ENCODE results near the gene LAMB1.
"Not testable (repeated sequence)": the region's sequence is repeated elsewhere in the genome, so short reads cannot be mapped to it uniquely, and the experiment has no call there.

Gene LAMB1

DNA sequence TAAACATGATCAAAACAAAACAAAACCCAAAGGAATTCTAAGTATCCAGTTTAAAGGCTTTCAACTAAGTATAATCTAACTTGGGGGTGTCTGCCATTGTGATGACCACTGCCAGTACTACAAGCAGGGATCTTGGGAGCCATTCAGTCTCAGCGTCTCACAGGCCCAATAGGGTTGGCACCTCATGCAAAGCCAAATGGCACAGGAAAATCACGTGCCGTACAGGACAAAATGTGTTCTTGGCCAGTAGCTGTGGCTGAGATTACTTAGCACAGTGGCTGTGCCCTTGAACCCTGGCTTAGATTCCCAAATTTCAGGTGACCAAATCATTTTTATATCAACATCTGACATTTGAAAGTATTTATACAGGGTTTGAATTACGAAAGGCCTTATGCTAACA is 62.0 kb downstream of the LAMB1 start:
- DNase-seq = no peak

DNA sequence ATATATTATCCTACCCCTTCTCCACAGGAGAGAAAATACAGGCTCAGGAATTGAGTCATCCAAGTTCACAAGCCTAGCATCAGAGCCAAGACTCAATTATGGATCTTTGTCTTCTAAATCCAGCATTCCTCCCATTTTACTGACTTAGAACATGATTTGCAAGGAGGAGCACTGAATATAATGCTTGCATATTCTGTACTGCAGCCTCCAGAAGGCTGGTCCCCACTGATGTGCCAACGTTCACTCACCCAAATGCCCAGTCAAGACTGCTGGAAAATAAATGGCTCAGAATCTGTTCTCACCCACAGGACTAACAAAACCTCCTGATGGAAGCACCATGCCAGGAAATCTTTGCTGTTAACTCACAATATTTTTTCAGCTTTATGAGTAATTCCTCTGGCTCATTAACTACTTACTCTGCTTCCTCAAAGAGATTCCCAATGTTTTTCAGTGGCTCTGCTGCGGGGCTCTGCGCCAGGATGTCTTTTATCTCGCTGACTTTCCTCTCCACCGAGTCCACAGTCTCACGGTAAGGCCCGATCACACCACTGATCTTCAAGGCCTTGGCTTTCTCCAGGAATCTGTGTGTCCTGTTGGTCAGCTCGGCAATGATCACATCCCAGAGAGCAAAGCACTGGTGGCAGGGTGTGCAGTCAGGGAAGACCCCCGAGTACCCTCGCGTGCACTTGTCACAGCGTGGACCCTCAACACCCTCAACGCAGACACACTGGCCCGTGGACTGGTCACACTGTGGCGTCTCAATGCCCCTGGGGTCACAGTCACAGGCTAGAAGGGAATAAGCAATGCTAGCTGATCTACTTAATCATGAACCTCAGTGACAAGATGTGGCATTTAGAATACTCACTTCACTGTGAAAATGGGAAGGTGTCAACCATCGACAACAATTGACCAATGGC is 63.1 kb downstream of the LAMB1 start:
- DNase-seq = no peak

DNA sequence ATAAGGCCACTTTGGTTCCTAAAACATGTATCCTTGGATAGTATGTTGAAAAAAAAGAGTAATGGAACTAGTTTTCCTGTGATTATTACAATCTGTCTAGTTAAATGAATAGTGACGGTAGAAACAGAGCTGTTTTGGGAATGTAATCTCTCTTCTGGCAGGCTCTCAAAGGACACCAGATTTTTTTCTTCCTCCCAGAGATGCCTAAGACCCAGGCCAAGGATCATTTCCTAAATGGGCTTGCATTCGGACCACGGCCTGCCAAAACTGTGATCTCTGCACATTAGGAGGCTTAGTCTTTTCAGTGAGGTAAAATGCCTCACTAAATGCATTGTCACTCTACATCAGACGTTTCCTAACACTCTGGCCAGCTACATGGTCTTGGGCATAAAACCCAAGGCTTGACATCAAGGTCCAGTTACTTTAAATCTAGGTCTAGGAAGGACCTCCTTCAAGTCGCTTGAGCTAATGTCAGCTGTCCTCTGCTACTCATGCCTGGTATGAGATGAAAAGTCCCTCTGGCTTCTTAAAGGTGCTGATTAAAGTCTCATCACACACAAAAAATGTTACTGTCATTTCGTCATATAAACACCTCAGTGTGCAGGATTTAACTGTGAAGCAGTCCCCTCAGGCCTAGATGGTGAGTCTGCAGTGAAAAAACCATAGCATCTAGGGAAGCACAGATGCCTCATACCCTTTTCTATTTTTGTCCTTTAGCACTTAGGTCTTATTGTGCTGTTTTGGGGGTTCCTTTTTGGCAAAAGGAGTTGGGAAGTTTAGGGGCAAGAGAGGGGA is 64.3 kb downstream of the LAMB1 start:
- DNase-seq = no peak

DNA sequence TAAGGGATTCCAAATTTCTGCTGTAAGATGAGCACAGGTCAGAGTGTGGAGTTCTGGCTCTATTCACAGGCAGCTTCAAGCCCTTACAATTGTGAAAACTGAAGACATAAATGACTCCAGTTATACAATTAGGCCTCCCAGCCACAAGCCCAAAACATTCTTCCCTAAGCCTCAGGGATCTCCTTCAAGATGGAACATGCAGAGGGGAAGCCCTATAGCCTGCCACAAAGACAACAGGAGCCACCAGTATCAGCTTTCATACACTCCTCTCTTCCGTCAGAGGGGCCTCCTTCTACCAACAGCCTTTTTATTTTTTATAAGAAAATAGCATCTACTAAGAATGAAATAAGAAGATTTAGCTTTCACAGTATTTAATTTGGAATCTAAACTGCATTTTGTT is 65.4 kb downstream of the LAMB1 start:
- no peak for DNase-seq

DNA sequence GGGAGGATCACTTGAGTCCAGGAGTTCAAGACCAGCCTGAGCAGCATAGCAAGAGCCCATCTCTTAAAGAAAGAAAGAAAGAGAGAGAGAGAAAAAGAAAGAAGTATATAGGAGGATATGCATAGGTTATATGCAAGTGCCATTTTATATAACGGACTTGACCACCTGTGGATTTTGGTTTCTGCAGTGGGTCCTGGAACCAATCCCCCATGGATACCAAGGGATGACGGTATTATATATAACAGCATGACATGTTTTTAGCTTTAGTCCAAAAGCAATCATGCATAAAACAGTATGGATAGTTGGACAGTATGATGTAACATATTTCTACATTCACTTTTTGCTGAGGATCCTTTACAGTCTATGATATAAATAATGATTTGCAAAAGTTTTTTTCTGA is 66.6 kb downstream of the LAMB1 start:
- DNase-seq = no peak

DNA sequence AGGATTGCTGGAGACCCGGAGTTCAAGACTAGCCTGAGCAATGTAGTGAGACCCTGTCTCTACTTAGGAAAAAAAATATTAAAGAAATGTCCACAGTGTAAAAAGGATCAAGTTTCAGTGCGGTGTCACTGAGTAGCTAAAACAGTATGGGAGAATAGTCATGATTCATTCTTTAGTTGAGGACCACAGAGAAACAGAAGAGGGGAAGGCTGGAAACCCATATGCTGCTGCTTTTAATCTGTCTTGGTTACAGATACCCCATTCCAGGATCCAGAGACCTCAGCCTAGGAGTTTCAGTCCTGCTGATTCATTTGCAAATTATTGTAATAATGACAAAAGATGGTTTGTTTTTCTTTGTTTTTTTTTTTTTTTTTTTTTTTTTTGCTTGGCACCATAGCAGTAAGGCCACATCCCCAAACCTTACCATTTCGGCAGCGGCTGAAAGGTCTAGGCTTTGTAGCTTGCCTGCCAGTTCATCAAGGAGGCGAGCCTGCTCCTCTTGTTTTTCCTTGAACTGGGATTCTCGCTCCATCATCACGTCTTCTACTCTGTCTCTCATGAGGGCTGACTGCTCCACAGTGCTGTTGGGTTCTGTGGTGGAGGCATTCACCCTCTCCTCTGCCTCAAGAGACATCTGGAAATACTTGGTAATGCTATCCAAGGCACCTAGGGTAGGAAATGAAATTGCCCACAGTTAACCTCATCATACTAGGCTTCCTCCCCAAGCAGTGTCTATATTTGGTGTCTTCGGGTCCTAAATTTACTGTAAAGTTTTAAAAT is 67.8 kb downstream of the LAMB1 start:
- no peak for DNase-seq

DNA sequence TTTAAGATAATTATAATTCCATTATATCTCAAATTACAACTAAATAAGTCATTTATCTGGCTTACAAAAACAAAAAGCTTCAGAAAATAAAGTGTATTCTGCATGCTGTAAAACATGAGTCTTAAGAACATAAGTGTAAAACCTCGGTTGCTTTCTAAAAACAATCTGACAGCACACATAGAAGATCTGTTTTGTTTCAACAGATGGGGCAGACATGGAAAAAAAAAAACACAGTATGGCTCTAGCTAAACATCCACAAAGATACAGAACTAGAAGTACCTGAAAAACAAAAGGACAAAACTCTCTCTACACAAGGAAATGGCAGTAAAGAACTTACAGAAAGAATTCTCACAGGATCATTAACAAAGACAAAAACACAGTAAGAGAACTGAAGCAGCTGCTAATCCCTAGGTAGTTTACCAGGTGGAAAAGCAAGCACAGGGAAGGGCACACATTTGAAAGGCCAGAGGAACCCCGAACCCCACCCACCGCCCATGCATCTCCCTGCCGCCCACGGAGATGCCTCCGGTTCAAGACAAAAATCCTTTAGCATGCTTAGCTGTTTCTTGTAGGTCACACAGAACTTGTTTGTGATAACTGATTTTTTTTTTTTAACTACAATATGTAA is 69.5 kb downstream of the LAMB1 start:
- DNase-seq = no peak

DNA sequence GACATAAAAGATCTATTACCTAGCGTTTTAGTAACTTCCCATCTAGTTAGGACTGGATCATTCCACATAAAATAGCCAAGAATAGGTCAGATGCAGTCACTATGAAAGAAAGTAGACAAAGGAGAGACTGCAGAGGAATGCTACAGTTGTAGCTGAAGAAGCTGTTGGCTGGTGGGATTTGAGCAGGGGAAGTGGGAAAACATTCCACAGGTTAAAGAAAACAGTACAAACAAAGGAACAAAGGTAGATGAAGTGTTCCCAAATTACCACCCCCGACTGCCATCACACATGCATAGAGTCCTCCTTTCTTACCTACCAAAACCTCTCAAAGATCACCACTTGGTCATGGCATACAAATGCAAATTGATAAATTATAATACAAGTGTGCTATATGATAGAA is 70.2 kb downstream of the LAMB1 start:
- no peak for DNase-seq

DNA sequence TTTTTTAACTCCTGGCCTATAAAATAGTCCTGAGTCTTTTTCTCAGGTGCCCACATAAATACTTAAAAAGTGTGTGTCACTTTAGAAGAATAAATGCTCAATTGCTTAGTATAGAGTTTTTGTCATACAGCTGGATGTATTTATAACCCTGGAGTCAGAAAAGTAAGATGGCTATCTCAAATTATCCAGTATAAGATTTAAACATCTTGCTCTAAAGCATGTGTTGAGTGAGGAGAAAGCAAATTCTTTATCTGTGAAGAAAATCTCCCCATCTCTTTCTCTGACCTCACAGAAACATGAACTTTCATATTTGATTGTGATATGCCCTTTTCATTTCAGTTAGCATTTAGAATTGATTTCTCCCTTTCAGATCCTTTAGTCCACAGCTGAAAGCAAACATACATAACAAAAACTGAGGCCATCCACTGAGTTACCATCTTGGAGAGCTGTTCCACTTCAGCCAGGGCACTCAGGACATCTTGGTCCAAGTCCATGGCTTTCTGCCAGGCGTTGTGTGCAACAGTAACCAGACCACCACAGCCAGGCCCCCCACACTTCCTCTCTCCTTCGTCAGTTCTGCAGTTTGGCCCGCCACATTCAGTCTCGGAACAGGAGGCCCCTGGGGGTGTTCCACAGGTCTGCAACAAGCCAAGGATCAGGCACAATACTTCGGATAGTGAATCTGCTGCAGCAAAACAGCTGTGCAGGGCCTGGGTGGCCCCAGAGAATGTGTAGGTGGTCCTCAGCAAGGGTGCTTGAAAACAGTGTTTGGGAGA is 71.0 kb downstream of the LAMB1 start:
- no peak for DNase-seq

DNA sequence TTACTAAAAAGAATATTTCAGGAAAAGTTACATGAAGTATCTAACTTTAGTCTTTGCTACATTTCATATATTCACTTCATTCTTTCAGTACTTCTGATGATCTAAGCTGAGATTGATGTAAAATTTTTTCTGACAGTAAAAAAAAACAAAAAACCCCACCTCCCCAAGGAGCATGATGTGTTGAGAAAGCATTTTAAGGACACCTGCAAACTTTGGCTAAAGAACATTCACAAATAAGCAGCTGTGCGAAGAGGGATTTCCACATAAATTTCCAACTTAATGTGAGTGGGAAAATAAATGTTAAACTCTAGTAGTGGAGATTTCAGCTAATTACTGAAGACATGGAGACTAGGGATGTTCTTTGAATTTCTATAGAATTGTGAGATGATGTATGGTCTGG is 76.5 kb downstream of the LAMB1 start:
- no peak for DNase-seq

DNA sequence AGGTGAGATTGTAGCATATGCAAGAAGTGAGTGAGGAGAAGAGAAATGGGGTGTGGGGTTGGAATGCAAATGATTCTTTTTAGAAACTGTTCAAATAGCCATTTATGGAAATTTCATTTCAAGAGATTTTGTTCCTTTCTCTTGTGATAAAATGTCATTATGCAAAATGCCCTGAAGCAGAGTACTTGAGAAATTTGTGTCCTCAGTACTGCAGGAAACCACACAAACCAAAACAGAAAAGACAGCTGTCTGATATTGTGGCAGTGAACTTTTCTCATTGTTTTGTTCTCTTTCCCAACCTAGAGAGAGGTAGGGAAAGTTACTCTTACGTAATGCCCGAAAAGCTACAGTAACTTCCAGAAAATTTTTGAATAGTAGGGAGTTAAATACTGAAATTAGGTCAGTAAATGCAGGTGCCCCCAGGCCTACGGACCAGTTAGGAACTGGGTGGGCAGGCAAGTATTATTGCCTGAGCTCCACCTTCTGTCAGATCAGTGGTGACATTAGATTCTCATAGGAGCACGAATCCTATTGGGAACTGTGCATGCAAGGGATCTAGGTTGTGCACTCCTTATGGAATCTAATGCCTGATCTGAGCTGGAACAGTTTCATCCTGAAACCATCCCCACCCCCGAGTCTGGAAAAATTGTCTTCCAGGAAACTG is 78.0 kb downstream of the LAMB1 start:
- no peak for DNase-seq

DNA sequence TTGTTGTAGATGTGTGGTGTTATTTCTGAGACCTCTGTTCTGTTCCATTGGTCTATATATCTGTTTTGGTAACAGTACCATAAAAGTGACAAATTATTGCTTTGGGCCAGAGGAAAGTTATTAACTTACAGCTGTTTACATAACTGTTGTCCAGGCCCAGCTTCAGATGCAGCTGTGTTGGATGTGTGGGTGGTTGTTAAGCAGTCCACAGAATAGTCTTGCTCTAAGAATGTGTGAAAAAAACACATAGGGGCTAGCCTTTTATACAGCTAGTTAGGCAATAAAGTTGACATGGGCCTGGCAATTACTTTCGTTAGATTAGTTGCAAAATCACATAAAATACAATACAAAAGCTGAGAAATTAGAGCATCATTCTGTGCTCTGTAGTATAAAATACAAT is 80.1 kb downstream of the LAMB1 start:
- no peak for DNase-seq

DNA sequence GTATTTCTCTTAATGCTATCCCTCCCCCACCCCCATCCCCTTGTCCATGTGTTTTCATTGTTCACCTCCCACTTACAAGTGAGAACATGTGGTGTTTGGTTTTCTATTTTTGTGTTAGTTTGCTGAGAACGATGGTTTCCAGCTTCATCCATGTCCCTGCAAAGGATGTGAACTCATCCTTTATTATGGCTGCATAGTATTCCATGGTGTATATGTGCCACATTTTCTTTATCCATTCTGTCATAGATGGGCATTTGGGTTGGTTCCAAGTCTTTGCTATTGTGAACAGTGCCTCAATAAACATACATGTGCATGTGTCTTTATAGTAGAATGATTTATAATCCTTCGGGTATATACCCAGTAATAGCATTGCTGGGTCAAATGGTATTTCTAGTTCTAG is 81.1 kb downstream of the LAMB1 start:
- not testable (repeated sequence) for DNase-seq

DNA sequence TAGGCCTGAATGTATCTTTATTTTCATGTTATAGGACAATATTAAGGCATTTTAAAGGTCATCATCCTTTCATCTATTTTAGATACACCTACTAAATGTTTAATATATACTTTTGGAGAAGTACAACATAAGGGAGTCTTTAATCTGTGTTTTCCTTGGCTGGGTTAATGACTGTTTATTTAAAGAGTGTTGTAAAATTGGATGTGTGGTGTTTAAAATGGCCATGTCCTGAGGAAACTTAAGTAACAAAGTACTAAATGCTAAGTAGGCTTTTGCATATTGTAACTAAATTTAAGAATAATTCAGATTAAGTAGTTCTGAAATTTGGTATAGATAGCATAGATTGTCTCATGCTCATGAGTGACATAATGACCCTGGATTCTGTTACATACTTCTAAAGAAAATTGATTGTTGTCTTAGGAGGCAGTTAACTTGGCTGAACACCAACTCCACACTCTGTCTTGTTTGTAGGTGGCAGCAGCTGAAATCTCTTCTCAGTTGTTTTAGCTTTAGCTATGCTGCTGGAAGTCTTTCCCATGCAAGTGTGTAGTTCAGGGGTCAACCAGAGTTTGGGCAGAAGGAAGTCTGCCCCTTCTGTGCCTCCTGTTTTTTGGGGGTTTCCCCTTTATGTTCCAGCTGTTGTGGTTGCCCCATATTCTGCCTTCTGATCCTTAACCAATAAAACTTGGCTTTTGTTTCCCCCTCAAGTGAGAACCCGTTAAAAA is 82.8 kb downstream of the LAMB1 start:
- no peak for DNase-seq

DNA sequence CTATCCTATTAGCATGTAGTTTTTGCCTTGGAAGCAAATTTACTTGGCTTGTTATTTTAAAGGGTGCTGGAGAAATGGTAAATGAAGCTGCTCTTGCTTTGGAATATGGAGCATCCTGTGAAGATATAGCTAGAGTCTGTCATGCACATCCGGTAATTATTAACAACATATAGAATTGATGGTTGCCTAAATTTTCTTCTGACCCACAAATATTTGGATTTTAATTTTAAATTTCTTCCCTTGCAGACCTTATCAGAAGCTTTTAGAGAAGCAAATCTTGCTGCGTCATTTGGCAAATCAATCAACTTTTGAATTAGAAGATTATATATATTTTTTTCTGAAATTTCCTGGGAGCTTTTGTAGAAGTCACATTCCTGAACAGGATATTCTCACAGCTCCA is 84.0 kb downstream of the LAMB1 start:
- DNase-seq = no peak

DNA sequence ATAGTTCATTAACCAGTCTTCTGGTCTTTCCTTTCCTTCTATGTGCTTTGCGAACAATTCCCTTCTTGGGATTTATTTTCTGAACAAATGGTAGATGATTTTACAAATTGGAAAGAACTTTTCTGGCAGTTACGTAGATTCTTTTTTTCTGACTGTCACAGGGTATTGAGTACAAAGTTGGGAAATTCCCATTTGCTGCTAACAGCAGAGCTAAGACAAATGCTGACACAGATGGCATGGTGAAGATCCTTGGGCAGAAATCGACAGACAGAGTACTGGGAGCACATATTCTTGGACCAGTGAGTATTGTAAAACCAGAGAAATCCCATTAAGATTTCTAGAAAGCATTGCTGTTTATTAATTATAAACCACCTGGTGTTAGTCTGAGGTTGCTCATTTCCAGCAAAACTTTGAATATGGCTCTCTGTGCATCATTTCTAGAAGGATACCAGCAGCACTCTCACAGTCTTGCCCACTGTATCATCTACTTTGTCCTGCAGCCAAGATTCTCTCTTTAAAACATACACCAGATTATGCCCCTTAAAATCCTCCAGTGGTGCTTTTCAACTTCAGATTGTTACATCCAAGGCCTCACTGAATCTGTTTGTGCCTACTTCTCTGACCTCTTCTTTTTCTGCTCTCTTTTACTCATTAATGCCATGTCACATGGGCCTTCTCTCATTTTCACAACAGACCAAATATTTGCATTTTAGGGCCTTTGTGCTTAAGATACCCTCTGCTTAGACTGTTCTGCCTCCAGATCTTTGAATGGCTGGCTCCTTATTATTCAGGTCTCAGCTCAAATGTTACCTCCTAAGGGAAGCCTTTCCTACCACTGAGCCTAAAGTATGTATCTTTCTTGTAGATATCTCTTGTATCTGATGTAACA is 85.0 kb downstream of the LAMB1 start:
- no peak for DNase-seq

DNA sequence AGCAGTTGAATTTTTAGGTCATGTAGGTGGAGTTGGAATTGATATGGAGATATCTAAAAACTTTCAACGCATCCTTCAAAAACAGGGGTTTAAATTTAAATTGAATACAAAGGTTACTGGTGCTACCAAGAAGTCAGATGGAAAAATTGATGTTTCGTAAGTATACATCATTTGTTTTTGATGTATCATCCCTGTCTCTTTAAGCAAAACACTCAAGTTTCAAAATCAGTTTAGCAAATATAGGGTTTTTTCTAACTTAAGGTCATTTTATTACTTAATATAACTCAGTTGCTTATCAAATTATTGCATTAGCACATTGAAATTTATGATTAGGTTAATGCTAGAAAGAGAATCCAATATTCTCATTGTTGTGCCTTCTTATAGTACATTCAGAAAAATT is 87.4 kb downstream of the LAMB1 start:
- DNase-seq = no peak

DNA sequence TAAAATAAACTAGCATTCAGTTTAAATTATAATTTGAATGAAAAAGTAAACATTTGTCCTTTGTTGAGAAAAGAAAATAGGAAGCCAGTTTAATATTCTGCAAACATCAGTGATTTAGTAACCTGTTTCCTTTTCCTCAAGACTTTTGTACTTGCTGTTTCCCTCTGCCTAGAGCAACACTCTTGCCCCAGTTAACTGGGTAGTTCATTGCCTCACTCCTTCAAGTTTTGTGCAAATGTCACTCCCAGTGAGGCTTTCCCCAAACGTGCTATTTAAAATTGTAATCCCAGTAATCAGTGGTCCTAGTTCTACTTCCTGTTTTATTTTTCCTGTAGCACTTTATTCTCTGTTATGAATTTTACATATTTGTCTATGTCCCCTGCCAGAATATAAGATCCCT is 88.1 kb downstream of the LAMB1 start:
- no peak for DNase-seq

DNA sequence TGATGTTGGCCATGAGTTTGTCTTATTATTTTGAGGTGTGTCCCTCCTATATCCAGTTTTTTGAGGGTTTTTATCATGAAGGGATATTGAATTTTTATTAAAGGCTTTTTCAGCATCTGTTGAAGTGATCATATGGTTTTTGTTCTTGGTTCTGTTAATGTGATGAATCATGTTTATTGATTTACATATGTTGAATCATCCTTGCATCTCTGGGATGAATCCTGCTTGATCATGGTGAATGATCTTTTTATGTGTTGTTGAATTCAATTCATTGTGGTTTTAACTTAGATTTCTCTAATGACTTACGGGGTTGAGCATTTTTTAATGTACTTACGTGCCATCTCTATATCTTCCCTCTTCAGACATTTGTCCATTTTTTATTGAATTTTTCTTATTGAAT is 89.1 kb downstream of the LAMB1 start:
- DNase-seq = no peak

DNA sequence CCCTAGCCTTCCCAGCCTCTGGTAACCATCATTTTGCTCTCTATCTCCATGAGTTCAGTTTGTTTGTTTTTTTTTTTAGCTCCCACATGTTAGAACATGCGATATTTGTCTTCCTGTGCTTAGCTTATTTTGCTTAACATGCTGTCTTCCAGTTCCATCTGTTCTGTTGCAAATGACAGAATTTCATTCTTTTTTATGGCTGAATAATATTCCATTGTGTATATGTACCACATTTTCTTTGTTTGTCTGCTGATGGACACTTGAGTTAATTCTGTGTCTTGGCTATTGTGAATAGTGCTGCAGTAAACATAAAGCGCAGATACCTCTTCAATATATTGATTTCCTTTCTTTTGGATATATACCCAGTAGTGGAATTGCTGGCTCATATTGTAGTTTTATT is 91.0 kb downstream of the LAMB1 start:
- DNase-seq = no peak
